PC-3 (cell line): ENCODE measurements around the gene ASCL5.

Source experiments
- CTCF ChIP-seq: fragments of 300-600 bp; sonication (generic); conservative IDR thresholded peaks from 2 replicates; pipeline ENCODE4 v1.5.1; 2017; ENCODE audit warnings: antibody characterized with exemption, low read depth, mild to moderate bottlenecking, low read length
- EZH2 ChIP-seq: fragments of 300-600 bp; sonication (generic); IDR thresholded peaks from one replicate; pipeline ENCODE4 v1.6.1; 2017; ENCODE audit warnings: antibody characterized with exemption, mild to moderate bottlenecking, low read length; ENCODE audit not compliant: unreplicated experiment

- TF ChIP-seq CTCF (no peak), EZH2 (no peak)
Observed at GRCh38 chr1:201076092-201076491, 50.9 kb downstream of the ASCL5 start.
